ENCODE data around the gene NPAS2.

The NPAS2 gene

DNA sequence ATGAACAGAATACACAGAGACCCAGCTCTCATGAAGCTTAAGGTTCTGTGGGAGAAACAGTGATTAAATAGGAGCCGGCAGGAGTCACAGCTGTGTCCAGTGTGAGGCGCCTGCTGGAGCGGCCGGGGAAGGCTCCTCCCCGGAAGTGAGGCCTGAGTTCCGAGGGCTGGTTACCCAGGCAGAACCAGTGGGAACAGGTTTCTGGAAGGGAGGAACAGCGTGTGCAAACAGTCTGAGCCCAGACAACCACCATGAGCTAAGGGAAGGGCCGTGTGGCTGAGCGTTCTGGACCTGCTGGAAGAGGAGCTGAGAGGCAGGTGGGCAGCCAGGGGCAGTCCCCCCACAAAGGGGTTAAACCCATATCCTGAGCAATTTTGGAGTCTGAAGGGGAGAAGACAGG is 26.0 kb upstream of the NPAS2 start:
- in situ Hi-C loops (cut with MboI; ENCODE audit: low sequenced_read_pairs): no loop called here

DNA sequence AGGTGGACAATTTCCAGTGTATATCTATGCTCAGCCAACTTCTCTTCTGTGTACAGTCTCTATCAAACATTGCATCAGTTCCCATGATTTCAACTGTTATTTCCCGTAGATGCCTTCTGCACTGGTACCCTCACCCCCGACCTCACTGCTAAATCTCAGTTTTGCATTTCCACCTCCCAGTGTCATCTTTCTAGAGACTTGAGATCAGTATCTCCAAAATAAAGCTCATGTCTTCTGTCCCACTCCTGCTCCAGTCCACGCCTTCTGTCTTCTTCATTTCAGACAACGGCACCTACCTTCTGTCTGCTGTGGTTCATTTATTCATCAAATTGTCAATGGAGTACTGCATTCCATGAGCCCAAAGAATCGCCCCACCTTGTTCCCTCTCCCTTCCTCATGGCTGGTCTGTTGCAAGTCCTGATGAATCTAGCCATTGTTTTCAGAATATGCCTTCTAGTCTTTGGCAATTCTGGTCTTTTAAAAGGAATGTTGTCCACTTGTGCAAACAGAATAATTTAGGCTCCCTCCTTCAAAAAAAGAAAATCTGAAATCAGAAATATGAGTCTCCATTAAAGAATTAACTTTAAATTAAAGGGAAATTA is 23.3 kb upstream of the NPAS2 start:
- in situ Hi-C loops (cut with MboI; ENCODE audit: low sequenced_read_pairs): no loop called here

DNA sequence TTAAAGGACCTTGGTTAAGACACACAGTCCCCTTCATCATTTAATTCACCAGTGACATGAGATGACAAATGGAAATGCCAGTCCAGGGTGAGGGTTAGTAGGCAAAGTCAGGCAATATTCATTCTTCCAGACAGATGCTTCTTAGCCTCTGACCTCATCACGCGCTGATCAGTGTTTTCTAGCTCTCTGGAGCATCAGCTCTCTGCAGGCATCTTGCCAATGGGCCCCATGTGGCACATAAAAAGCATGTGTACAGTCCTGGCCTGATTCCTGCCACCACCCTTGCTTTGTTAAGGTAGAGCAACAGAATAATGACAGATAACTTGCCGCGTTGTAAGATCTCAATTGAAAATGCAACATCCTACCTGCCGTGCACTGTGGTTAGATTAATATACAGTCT is 20.3 kb upstream of the NPAS2 start:
- in situ Hi-C loops (cut with MboI; ENCODE audit: low sequenced_read_pairs): no loop called here

DNA sequence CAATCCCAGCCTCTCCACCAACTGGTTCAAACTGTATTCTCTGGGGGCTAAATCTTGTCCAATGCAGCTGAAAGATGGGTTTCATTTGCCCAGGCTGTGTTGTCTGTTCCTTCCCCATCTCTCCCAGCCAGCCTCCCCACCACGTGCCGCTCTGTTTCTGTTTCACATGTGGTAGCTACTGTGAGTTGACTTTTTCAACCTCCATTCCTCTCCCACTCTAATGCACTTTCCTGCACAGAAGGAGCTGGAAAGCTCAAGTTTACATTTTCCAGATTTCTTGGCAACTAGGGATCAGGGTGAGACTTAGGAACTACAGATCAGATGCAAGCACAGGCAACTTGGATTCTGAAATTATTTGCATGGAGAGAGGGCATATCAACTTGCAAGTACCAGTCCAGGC is 19.0 kb upstream of the NPAS2 start:
- in situ Hi-C loops (cut with MboI; ENCODE audit: low sequenced_read_pairs): no loop called here

DNA sequence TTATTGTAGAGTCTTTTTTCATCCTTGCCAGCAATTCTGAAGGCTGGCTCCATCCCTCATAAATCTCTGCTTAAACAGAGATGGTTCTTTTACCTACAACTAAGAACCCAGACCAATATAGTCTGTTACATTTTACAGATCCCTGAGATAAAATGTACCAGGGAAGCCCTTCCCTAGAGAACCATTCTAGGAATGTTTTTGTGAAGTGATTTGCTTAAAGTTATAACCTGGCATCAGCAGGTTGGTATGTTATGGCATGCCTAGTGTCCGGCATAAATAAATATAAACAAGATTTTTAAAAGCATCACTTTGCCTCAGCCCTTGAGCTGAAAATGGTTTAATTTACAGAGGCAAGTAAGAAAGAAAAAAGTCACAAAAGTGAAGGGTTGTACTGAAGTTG is 18.5 kb upstream of the NPAS2 start:
- in situ Hi-C loops (cut with MboI; ENCODE audit: low sequenced_read_pairs): no loop called here

GRCh38 chr2:100802066-100802465 is 17.9 kb upstream of the NPAS2 start:
- in situ Hi-C loops (cut with MboI; ENCODE audit: low sequenced_read_pairs): no loop called here

- in situ Hi-C loops (cut with MboI; ENCODE audit: low sequenced_read_pairs): no loop called here
These were observed 16.6 kb upstream of the NPAS2 start for GRCh38 chr2:100803334-100803733.

DNA sequence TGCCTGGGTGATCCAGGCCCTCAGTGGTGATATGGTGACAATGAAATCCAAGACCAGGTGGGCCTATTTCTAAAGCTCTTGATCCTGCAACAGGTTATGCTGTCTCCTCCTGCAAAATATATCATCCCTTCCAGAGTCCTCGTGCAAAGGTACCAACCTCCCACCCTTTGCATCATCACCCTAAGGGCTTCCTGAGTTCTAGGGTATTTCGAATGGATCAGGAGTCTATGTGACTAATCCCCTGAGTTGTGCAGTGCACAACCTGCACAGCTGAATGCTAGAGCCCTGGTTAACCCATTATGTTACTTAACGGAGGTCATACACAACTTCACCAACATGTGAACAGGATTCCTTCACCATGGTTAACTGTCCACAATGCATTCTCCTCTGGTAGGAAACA is 13.4 kb upstream of the NPAS2 start:
- in situ Hi-C loops (cut with MboI; ENCODE audit: low sequenced_read_pairs): no loop called here

- in situ Hi-C loops (cut with MboI; ENCODE audit: low sequenced_read_pairs): no loop called here
These were observed 12.2 kb upstream of the NPAS2 start for GRCh38 chr2:100807707-100808106.

DNA sequence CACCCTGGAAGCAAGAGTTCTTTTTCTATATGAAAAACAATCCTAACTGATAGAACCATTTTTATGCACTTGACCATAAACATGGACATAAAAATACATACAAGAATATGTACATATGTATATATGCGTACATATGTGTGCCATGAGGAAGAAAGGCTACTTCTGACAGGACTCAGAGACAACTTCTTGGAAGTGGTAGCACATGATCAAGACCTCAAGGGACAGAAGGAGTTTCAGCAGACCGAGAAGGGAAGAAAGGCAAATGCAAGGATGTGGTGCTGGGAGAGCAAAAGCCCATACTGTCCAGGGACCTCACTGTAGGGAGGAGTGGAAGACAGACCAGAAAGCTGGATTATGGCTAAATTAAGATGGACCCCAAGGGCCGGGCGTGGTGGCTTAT is 11.4 kb upstream of the NPAS2 start:
- in situ Hi-C loops (cut with MboI; ENCODE audit: low sequenced_read_pairs): no loop called here

GRCh38 chr2:100809506-100809905 is 10.4 kb upstream of the NPAS2 start:
- in situ Hi-C loops (cut with MboI; ENCODE audit: low sequenced_read_pairs): no loop called here

GRCh38 chr2:100810603-100811145 is 9.3 kb upstream of the NPAS2 start:
- in situ Hi-C loops (cut with MboI; ENCODE audit: low sequenced_read_pairs): no loop called here

DNA sequence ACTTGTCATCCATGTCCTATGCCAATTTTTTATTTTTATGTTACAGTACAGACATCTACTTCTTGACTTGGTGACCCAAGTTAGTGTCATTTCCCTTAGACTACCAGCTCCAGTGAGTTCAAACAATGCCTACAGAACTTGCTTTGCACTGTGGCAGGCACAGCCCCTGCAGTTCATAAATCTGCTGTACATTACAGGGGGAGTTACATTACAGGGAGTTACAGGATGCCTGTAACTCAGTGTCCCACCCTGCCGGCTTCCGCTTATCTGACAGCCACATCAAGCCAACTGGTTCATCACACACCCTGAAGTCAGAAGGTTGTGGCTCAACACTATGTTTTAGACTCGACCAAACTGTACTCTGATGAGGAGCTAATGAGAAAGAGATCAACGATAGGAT is 7.8 kb upstream of the NPAS2 start:
- in situ Hi-C loops (cut with MboI; ENCODE audit: low sequenced_read_pairs): no loop called here

DNA sequence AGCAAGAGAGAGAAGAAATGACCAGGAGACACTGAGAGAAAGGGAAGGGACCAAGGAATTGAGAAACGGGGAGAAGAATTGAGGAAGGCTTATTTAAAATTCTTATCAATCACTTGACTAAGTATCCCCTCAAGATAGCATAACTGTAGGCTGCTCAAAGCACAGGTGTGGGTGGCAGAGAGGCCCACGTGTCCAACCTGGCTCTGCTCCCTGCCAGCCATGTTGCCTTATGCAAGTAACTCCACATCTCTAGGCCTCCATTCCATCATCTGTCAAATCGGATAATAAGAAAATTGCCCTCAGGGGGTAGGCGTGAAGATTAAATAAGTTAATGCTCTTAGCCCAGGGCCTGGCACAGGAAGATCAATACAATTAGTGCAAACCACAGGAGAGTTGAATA is 7.4 kb upstream of the NPAS2 start:
- in situ Hi-C loops (cut with MboI; ENCODE audit: low sequenced_read_pairs): no loop called here

DNA sequence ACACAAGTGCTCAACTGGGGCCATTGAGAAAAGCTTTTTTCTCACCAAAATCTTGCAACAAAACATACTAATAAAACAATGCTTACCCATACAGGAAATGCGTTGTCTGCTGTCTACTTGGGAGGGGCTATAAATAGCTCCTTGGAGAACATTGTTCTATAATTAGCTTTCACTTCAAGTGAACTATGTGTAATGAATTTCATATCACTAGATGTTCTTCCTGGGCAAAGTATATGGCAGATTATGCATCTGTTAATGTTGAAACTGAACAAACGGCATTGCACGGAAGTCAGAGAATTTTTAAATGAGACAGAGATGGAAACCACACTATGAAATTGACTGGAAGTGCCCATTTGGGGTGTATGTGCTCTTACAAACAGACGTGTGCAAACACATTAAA is 6.4 kb upstream of the NPAS2 start:
- in situ Hi-C loops (cut with MboI; ENCODE audit: low sequenced_read_pairs): no loop called here

GRCh38 chr2:100814043-100814442 is 5.9 kb upstream of the NPAS2 start:
- in situ Hi-C loops (cut with MboI; ENCODE audit: low sequenced_read_pairs): no loop called here

DNA sequence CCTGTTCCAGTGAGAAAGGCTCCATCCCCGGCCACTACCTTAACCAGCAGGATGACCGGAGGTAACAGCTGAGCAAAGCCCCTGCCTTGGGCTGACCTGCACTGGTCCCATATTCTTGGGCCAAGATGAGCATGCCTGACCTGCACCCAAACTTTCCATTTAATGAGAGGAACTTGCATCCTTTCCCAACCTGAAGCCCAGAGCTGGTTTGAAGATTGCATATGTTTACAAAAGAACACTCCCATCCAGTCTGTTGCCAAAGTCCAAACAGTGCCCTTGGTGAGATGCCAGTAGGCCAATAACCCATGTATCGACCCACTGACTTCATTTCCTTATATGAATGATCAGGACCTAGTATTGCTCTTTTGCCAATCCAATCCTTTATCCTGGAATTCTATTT is 5.5 kb upstream of the NPAS2 start:
- in situ Hi-C loops (cut with MboI; ENCODE audit: low sequenced_read_pairs): no loop called here

DNA sequence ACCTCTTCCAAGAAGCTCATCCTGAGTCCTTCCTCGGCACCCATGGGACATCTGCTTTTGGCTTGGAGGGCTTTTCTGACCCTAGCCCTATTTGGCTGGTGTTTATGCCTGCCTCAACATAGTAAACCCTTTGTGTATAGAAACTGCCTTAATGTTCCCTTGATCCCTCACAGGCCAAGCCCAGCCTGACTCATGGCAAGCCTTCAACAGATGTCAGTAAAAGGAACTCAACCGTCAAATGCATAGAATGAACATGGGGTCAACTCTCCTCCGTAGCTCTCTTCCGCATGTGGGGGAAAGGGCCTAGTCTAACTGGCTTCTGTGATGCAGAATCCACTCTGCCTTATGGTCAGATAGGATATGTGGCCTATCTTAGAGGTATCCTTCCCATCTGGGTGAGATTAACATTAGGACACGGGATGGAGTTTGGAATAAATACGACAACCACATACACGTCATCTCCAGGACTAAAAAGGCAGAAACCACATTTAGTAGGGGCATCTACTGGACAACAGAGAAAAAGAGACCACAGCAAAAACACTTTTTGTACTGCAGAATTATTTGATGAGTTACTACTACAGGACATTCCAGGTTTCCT is 2.5 kb upstream of the NPAS2 start:
- in situ Hi-C loops (cut with MboI; ENCODE audit: low sequenced_read_pairs): no loop called here

- in situ Hi-C loops (cut with MboI; ENCODE audit: low sequenced_read_pairs): no loop called here
These were observed 1.8 kb upstream of the NPAS2 start for GRCh38 chr2:100818003-100818605.

- in situ Hi-C loops (cut with MboI; ENCODE audit: low sequenced_read_pairs): no loop called here
These were observed 1.2 kb upstream of the NPAS2 start for GRCh38 chr2:100818606-100819369.

GRCh38 chr2:100820273-100820522 is 259 bp downstream of the NPAS2 start:
- in situ Hi-C loops (cut with MboI; ENCODE audit: low sequenced_read_pairs): no loop called here

Measured in HL-60/S4 treated with retinoic acid at 250 ng/mL for 4 days and 3 days (cell line).